Liver (tissue), 9 donors: ENCODE data around the gene ATAT1. TPM values are rescaled to one million over a fixed set of nuclear protein-coding genes. Genes with fewer than 3 reads are reported as not detected.

Source experiments
- DNase-seq: peaks from one replicate; pipeline ENCODE4 v3.0.0-alpha.2; 2017; ENCODE audit warnings: low spot score
- H3K27ac ChIP-seq, 2 donors: one replicate each; pipeline ENCODE4 v1.7.0; 2013; ENCODE audit warnings: inconsistent platforms in 2 of 2, low read length in 2 of 2, control low read depth in 1 of 2, low read depth in 1 of 2, mild to moderate bottlenecking in 1 of 2
- H3K27me3 ChIP-seq, 4 donors: one replicate each; pipeline versions ENCODE4 v1.6.1 to v1.7.0; 2013; ENCODE audit warnings: low read length in 3 of 4, inconsistent platforms in 1 of 4, mild to moderate bottlenecking in 1 of 4, moderate library complexity in 1 of 4; ENCODE audit not compliant: control insufficient read depth in 4 of 4, insufficient read depth in 4 of 4
- H3K36me3 ChIP-seq, 4 donors: one replicate each; pipeline versions ENCODE4 v1.6.1 to v1.7.0; 2013; ENCODE audit warnings: low read length in 3 of 4, mild to moderate bottlenecking in 3 of 4, low read depth in 1 of 4, moderate library complexity in 1 of 4; ENCODE audit not compliant: control insufficient read depth in 4 of 4, insufficient read depth in 3 of 4
- H3K4me1 ChIP-seq, 4 donors: one replicate each; pipeline versions ENCODE4 v1.6.1 to v1.7.0; 2013; ENCODE audit warnings: low read length in 3 of 4, mild to moderate bottlenecking in 3 of 4, moderate library complexity in 1 of 4; ENCODE audit not compliant: control insufficient read depth in 4 of 4, insufficient read depth in 4 of 4
- H3K4me3 ChIP-seq, 3 donors: one replicate each; pipeline versions ENCODE4 v1.6.1 to v1.7.0; 2013; ENCODE audit warnings: low read length in 3 of 3, control low read depth in 1 of 3, low read depth in 1 of 3, mild to moderate bottlenecking in 1 of 3
- H3K9ac ChIP-seq, 2 donors: one replicate each; pipeline ENCODE4 v1.7.0; 2013; ENCODE audit warnings: low read length in 2 of 2, mild to moderate bottlenecking in 2 of 2, moderate library complexity in 2 of 2, control low read depth in 1 of 2, low read depth in 1 of 2
- H3K9me3 ChIP-seq, 4 donors: one replicate each; pipeline versions ENCODE4 v1.6.1 to v1.7.0; 2013; ENCODE audit warnings: low read length in 3 of 4; ENCODE audit not compliant: control insufficient read depth in 4 of 4
- ATF3 ChIP-seq: IDR thresholded peaks from 2 replicates; pipeline ENCODE4 v1.6.1; 2016; ENCODE audit warnings: antibody characterized with exemption
- CTCF ChIP-seq: fragments of 150-350 bp; IDR thresholded peaks from 2 replicates; pipeline ENCODE4 v1.5.1; 2017; ENCODE audit warnings: improper control_type of control experiment, low read depth, low read length; ENCODE audit not compliant: missing input control
- EGR1 ChIP-seq, 2 donors: IDR thresholded peaks; 2 replicates each; pipeline ENCODE4 v1.6.1; 2016 to 2018; ENCODE audit warnings: antibody characterized with exemption in 2 of 2, low read depth in 2 of 2
- FOXA1 ChIP-seq: IDR thresholded peaks from 2 replicates; pipeline ENCODE4 v1.6.1; 2016; ENCODE audit warnings: antibody characterized with exemption
- FOXA2 ChIP-seq: IDR thresholded peaks from 2 replicates; pipeline ENCODE4 v1.6.1; 2016; ENCODE audit warnings: antibody characterized with exemption
- GABPA ChIP-seq, 2 donors: IDR thresholded peaks in 1 of 2; conservative IDR thresholded peaks in 1 of 2; 2 replicates each; pipeline ENCODE4 v1.6.1; 2016; ENCODE audit warnings: antibody characterized with exemption in 2 of 2, mild to moderate bottlenecking in 1 of 2, moderate library complexity in 1 of 2
- HNF4A ChIP-seq, 2 donors: conservative IDR thresholded peaks; 2 replicates each; pipeline ENCODE4 v1.6.1; 2016; ENCODE audit warnings: antibody characterized with exemption in 2 of 2, mild to moderate bottlenecking in 2 of 2
- HNF4G ChIP-seq: IDR thresholded peaks from 2 replicates; pipeline ENCODE4 v1.6.1; 2016; ENCODE audit warnings: antibody characterized with exemption
- JUND ChIP-seq, 2 donors: IDR thresholded peaks; 2 replicates each; pipeline ENCODE4 v1.6.1; 2016; ENCODE audit warnings: antibody characterized with exemption in 2 of 2
- MAX ChIP-seq: IDR thresholded peaks from 2 replicates; pipeline ENCODE4 v1.6.1; 2016; ENCODE audit warnings: antibody characterized with exemption
- NR2F2 ChIP-seq: IDR thresholded peaks from 2 replicates; pipeline ENCODE4 v1.6.1; 2016; ENCODE audit warnings: antibody characterized with exemption
- RAD21 ChIP-seq, 2 donors: IDR thresholded peaks; 2 replicates each; pipeline ENCODE4 v1.6.1; 2016; ENCODE audit warnings: antibody characterized with exemption in 2 of 2, mild to moderate bottlenecking in 2 of 2
- REST ChIP-seq: IDR thresholded peaks from 2 replicates; pipeline ENCODE4 v1.6.1; 2016; ENCODE audit warnings: antibody characterized with exemption, mild to moderate bottlenecking
- RXRA ChIP-seq, 2 donors: IDR thresholded peaks; 2 replicates each; pipeline ENCODE4 v1.6.1; 2017 to 2018; ENCODE audit warnings: antibody characterized with exemption in 2 of 2, mild to moderate bottlenecking in 1 of 2
- SP1 ChIP-seq: IDR thresholded peaks from 2 replicates; pipeline ENCODE4 v1.6.1; 2018; ENCODE audit warnings: antibody characterized with exemption, mild to moderate bottlenecking
- TAF1 ChIP-seq: conservative IDR thresholded peaks from 2 replicates; pipeline ENCODE4 v1.6.1; 2016; ENCODE audit warnings: antibody characterized with exemption, mild to moderate bottlenecking
- YY1 ChIP-seq: IDR thresholded peaks from 2 replicates; pipeline ENCODE4 v1.6.1; 2016; ENCODE audit warnings: antibody characterized with exemption, mild to moderate bottlenecking
- ZBTB33 ChIP-seq: IDR thresholded peaks from 2 replicates; pipeline ENCODE4 v1.6.1; 2016; ENCODE audit warnings: antibody characterized with exemption
- WGBS: extraction: QIAGEN DNeasy Blood & Tissue Kit; methylation state at CpG from one replicate; pipeline ENCODE4 v1.1.7; 2013; 5-methylcytosine and 5-hydroxymethylcytosine counted together
- polyA plus RNA-seq, 2 donors: library from polyadenylated mRNA; stranded (reverse) in 1 of 2; unstranded in 1 of 2; fragments of 200-250 nt in 1 of 2; fragments of >200 nt in 1 of 2; fragmentation: Nextera tagmentation in 1 of 2; extraction: Ambion mirVana in 1 of 2; gene quantifications; one replicate each; pipeline versions ENCODE4 v1.2.1 to v1.2.3, GENCODE V29; 2013 to 2015
- total RNA-seq, 2 donors: library from RNA; depleted of rRNA; stranded (reverse); fragments of >200 nt; gene quantifications; one replicate each; pipeline ENCODE4 v1.2.3, GENCODE V29; 2014
- donor health status: healthy.
- donor health status: healthy.
- donor health status: healthy.
- donor health status: healthy.
- donor health status: healthy.

Gene ATAT1
- total and polyA plus RNA-seq, 4 donors: 2.1 to 5.4 (median 3.0) TPM

GRCh38 chr6:30678964-30679726, 52.5 kb downstream of the ATAT1 start:
- TF ChIP-seq EGR1 (IDR thresholded peaks at IDR 0.05; ENCODE audit: low read depth in 2 of 2) (no peak), HNF4G (peak; percentile 82), SP1 (peak; percentile 89), ATF3 (no peak), RXRA (IDR thresholded peaks at IDR 0.05) (peak; percentile 15 to 74), FOXA2 (no peak), FOXA1 (no peak), REST (peak; percentile 60), ZBTB33 (no peak), MAX (peak; percentile 36), HNF4A (conservative IDR thresholded peaks at IDR 0.05) (peak; percentile 93 to 95), JUND (IDR thresholded peaks at IDR 0.05) (peak in 1 of 2 donors; percentile 54), RAD21 (IDR thresholded peaks at IDR 0.05) (peak; percentile 98 to 99), YY1 (peak; percentile 66), NR2F2 (no peak), GABPA (IDR thresholded peaks at IDR 0.05 in 1 of 2, conservative IDR thresholded peaks at IDR 0.05 in 1 of 2) (no peak), CTCF (peak; percentile 96), TAF1 (no peak)
- peaks cover 13 to 82% (median 59%) of the 10 kb centered on the region in 4 donors for H3K4me1 ChIP-seq
- DNase-seq: peak; percentile 92
- no peaks in the 10 kb centered on the region for H3K9me3 ChIP-seq
- H3K36me3 ChIP-seq: peaks cover 0 to 8% (median 5%) of the 10 kb centered on the region in 4 donors
- no peaks in the 10 kb centered on the region for H3K27me3 ChIP-seq
- peak overlapping the region; percentile 52 to 86 for H3K9ac ChIP-seq
- H3K4me3 ChIP-seq: peak overlapping the region; percentile 30 to 43 (median 40)
- WGBS: 6% methylated on average over 31 of the region's 31 CpGs
- H3K27ac ChIP-seq: peak overlapping the region; percentile 88
